Measurements from ENCODE around the gene SGCB. TPM values are rescaled to one million over a fixed set of nuclear protein-coding genes. Genes with fewer than 3 reads are reported as not detected.

SGCB gene
- total RNA-seq, 1 donor from 2014 or later: 17.7 TPM

- intact Hi-C loops (cut with micrococcal nuclease): loop anchor here (5.0 kb wide), 1 partner anchor 132 kb away; no protein-coding TSS in a partner anchor
Observed at GRCh38 chr4:52028970-52029369, 9.1 kb downstream of the SGCB start.

- intact Hi-C loops (cut with micrococcal nuclease): no loop called here
Observed at GRCh38 chr4:52019936-52020657, 18.0 kb downstream of the SGCB start, which contains the start of gene LRRC66. TSS of gene LRRC66 (minus strand) at chr4:52020363. CDS start at chr4:52017613, 2,750 bp downstream.

- intact Hi-C loops (cut with micrococcal nuclease): no loop called here
Observed at GRCh38 chr4:52017814-52018213, 20.3 kb downstream of the SGCB start.

GRCh38 chr4:52016981-52017380 is 21.1 kb downstream of the SGCB start:
- intact Hi-C loops (cut with micrococcal nuclease): no loop called here

- intact Hi-C loops (cut with micrococcal nuclease): no loop called here
Observed at GRCh38 chr4:52015366-52015765, 22.7 kb downstream of the SGCB start.

- intact Hi-C loops (cut with micrococcal nuclease): no loop called here
Observed at GRCh38 chr4:52014903-52015302, 23.2 kb downstream of the SGCB start.

GRCh38 chr4:52012651-52013050 is 25.4 kb downstream of the SGCB start:
- intact Hi-C loops (cut with micrococcal nuclease): no loop called here

GRCh38 chr4:52010986-52011385 is 27.1 kb downstream of the SGCB start:
- intact Hi-C loops (cut with micrococcal nuclease): no loop called here

- intact Hi-C loops (cut with micrococcal nuclease): no loop called here
Observed at GRCh38 chr4:52006887-52007286, 31.2 kb downstream of the SGCB start.

GRCh38 chr4:52005604-52006273 is 32.4 kb downstream of the SGCB start:
- intact Hi-C loops (cut with micrococcal nuclease): no loop called here

GRCh38 chr4:52004414-52004813 is 33.7 kb downstream of the SGCB start:
- intact Hi-C loops (cut with micrococcal nuclease): no loop called here

GRCh38 chr4:52001616-52002015 is 36.5 kb downstream of the SGCB start:
- intact Hi-C loops (cut with micrococcal nuclease): no loop called here

GRCh38 chr4:51999250-51999649 is 38.8 kb downstream of the SGCB start:
- intact Hi-C loops (cut with micrococcal nuclease): no loop called here

- intact Hi-C loops (cut with micrococcal nuclease): no loop called here
Observed at GRCh38 chr4:51998837-51999236, 39.3 kb downstream of the SGCB start.

GRCh38 chr4:51997647-51998046 is 40.5 kb downstream of the SGCB start:
- intact Hi-C loops (cut with micrococcal nuclease): no loop called here

GRCh38 chr4:51995647-51996220 is 42.4 kb downstream of the SGCB start:
- intact Hi-C loops (cut with micrococcal nuclease): no loop called here

Other genes starting within 250 kb of the SGCB start
- gene DCUN1D4, start 195.1 kb downstream of the SGCB start, total RNA-seq: 26.8 and 31.5 TPM in 2 replicates
- 0.11 and 0.20 TPM in 2 replicates for gene LRRC66, start 17.9 kb downstream of the SGCB start, total RNA-seq
- gene SPATA18, start 13.0 kb upstream of the SGCB start, total RNA-seq: 0.09 and 0.32 TPM in 2 replicates

Data from T-helper 2 cell treated with Interferon-gamma antibody and Interleukin-4, amounts not matched to agents 100 ng/mL and 5 ng/mL, for 36 hours (primary cell).